ENCODE results near the gene SRSF3. TPM values are rescaled to one million over a fixed set of nuclear protein-coding genes. Genes with fewer than 3 reads are reported as not detected.
A peak's percentile ranks its signal among the peaks of the same experiment; 100 is the strongest.

The SRSF3 gene
- total RNA-seq, 1 experiment from 2014 or later: 954 TPM

DNA sequence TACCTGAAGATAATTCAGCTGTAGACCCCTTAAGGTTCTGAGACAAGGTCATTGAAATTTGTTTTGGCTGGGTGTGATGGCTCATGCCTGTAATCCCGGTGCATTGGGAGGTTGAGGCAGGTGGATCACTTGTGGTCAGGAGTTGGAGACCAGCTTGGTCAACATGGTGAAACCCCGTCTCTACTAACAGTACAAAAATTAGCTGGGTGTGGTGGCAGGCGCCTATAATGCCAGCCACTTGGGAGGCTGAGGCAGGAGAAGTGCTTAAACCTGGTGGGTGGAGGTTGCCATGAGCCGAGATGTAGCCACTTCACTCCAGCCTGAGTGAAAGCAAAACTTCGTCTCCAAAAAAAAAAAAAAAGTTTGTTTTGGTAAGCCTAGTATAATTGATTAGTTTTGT is 11.0 kb downstream of the SRSF3 start:
- Histone ChIP-seq H3K27ac (ENCODE audit: insufficient read length, low read depth, low read length) (no peak overlapping the region), H3K18ac (ENCODE audit: insufficient read length, low read depth, low read length) (no peak overlapping the region), H3K23ac (ENCODE audit: insufficient read length, low read depth, low read length) (no peak overlapping the region), H4K8ac (replicated peaks; ENCODE audit: insufficient read length, low read depth, low read length) (no peak overlapping the region), H4K91ac (ENCODE audit: insufficient read length, low read depth, low read length) (no peak overlapping the region), H4K20me1 (ENCODE audit: control insufficient read depth, insufficient read depth, insufficient read length) (no peaks in the 10 kb centered on the region), H2AFZ (ENCODE audit: low read length) (no peak overlapping the region), H2BK20ac (ENCODE audit: low read depth, low read length, poor library complexity, severe bottlenecking) (no peak overlapping the region), H3K9ac (ENCODE audit: extremely low read depth, insufficient read length, low read length) (no peak overlapping the region), H3K79me2 (ENCODE audit: insufficient read depth, low read length) (peaks cover 12% of the 10 kb centered on the region; the same call in 1 of the 2 replicates), H2BK5ac (ENCODE audit: insufficient read length, low read length) (no peak overlapping the region), H3K4me2 (ENCODE audit: insufficient read depth, insufficient read length, low read length) (no peak overlapping the region), H3K14ac (ENCODE audit: insufficient read depth, low read length) (no peak overlapping the region), H3K79me1 (ENCODE audit: insufficient read depth, low read depth, low read length, poor library complexity, severe bottlenecking) (no peaks in the 10 kb centered on the region), H3K23me2 (ENCODE audit: insufficient read length, low read depth, low read length, poor library complexity, severe bottlenecking) (no peaks in the 10 kb centered on the region), H3K27me3 (ENCODE audit: insufficient read depth, low read length) (no peaks in the 10 kb centered on the region), H2BK12ac (ENCODE audit: insufficient read length, low read depth, low read length) (no peak overlapping the region), H2BK120ac (ENCODE audit: low read depth, low read length, poor library complexity, severe bottlenecking) (no peak overlapping the region), H3K4ac (ENCODE audit: low read depth, low read length) (no peak overlapping the region), H3K4me1 (ENCODE audit: insufficient read depth, low read length) (no peaks in the 10 kb centered on the region), H3K56ac (ENCODE audit: insufficient read length, low read depth, low read length) (no peak overlapping the region), H3T11ph (ENCODE audit: low read length) (no peak overlapping the region), H4K5ac (ENCODE audit: insufficient read length, low read depth, low read length) (no peak overlapping the region), H3K9me3 (ENCODE audit: control insufficient read depth, low read depth, low read length) (no peaks in the 10 kb centered on the region), H2AK5ac (ENCODE audit: insufficient read length, low read length) (no peak overlapping the region), H2BK15ac (ENCODE audit: low read depth, low read length) (no peak overlapping the region)
- TF ChIP-seq, protein P1, sequence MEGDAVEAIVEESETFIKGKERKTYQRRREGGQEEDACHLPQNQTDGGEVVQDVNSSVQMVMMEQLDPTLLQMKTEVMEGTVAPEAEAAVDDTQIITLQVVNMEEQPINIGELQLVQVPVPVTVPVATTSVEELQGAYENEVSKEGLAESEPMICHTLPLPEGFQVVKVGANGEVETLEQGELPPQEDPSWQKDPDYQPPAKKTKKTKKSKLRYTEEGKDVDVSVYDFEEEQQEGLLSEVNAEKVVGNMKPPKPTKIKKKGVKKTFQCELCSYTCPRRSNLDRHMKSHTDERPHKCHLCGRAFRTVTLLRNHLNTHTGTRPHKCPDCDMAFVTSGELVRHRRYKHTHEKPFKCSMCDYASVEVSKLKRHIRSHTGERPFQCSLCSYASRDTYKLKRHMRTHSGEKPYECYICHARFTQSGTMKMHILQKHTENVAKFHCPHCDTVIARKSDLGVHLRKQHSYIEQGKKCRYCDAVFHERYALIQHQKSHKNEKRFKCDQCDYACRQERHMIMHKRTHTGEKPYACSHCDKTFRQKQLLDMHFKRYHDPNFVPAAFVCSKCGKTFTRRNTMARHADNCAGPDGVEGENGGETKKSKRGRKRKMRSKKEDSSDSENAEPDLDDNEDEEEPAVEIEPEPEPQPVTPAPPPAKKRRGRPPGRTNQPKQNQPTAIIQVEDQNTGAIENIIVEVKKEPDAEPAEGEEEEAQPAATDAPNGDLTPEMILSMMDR (conservative IDR thresholded peaks at IDR 0.05): no peak
- H3K4me1 Mint-ChIP-seq: peaks cover 31 to 34% of the 10 kb centered on the region in 2 experiments
- no CpG with 5 or more reads among the region's 5 CpGs for WGBS (ENCODE audit: extremely low coverage, insufficient read length, low lambda C conversion rate)
- peak overlapping the region in 1 of 3 experiments; percentile 70; a peak in 2 of 7 replicates for H3K27ac Mint-ChIP-seq
- H3K9me3 Mint-ChIP-seq: no peaks in the 10 kb centered on the region
- H3K36me3 Mint-ChIP-seq (ENCODE audit: insufficient read depth in 1 of 3, low read depth in 3 of 3): peaks cover 78 to 97% (median 95%) of the 10 kb centered on the region in 3 experiments
- H3K4me3 Mint-ChIP-seq: no peak overlapping the region
- DNase-seq: no peak
- H3K27me3 Mint-ChIP-seq (ENCODE audit: low read depth): peaks cover 2% of the 10 kb centered on the region
